Ramos (cell line): Measurements from ENCODE around the gene RBM27.
"Not testable (repeated sequence)": the region's sequence is repeated elsewhere in the genome, so short reads cannot be mapped to it uniquely, and the experiment has no call there.

Source experiments
- in situ Hi-C: fragments of 300-500 bp; cut with MboI; formaldehyde crosslinking; loops from one replicate; pipeline ENCODE4 v1.14.3; 2022; ENCODE audit warnings: low sequenced_read_pairs; ENCODE audit not compliant: unreplicated experiment

RBM27 gene

GRCh38 chr5:146203872-146204192 is 427 bp downstream of the RBM27 start:
- in situ Hi-C loops, result no loop called here

- in situ Hi-C loops, result no loop called here
These were observed 2.2 kb downstream of the RBM27 start for GRCh38 chr5:146205499-146206202.

- in situ Hi-C loops, result no loop called here
These were observed 2.9 kb downstream of the RBM27 start for GRCh38 chr5:146206257-146206656.

GRCh38 chr5:146208916-146209522 is 5.6 kb downstream of the RBM27 start:
- in situ Hi-C loops, result no loop called here

- in situ Hi-C loops, result no loop called here
These were observed 6.3 kb downstream of the RBM27 start for GRCh38 chr5:146209714-146210113.

- in situ Hi-C loops, result not testable (repeated sequence)
These were observed 7.4 kb downstream of the RBM27 start for GRCh38 chr5:146210810-146211209.

- in situ Hi-C loops, result no loop called here
These were observed 9.9 kb downstream of the RBM27 start for GRCh38 chr5:146213210-146213826.

GRCh38 chr5:146214881-146215280 is 11.5 kb downstream of the RBM27 start:
- in situ Hi-C loops, result not testable (repeated sequence)

GRCh38 chr5:146218168-146218567 is 14.8 kb downstream of the RBM27 start:
- in situ Hi-C loops, result no loop called here

- in situ Hi-C loops, result no loop called here
These were observed 15.8 kb downstream of the RBM27 start for GRCh38 chr5:146219243-146219642.

- in situ Hi-C loops, result no loop called here
These were observed 17.8 kb downstream of the RBM27 start for GRCh38 chr5:146221234-146221633.

GRCh38 chr5:146222005-146222404 is 18.6 kb downstream of the RBM27 start:
- in situ Hi-C loops, result no loop called here

GRCh38 chr5:146223179-146223578 is 19.8 kb downstream of the RBM27 start:
- in situ Hi-C loops, result no loop called here

- in situ Hi-C loops, result no loop called here
These were observed 25.8 kb downstream of the RBM27 start for GRCh38 chr5:146229222-146229621.

- in situ Hi-C loops, result no loop called here
These were observed 28.8 kb downstream of the RBM27 start for GRCh38 chr5:146232223-146232622.

GRCh38 chr5:146233441-146233840 is 30.0 kb downstream of the RBM27 start:
- in situ Hi-C loops, result no loop called here

- in situ Hi-C loops, result no loop called here
These were observed 35.6 kb downstream of the RBM27 start for GRCh38 chr5:146238973-146239372.

- in situ Hi-C loops, result no loop called here
These were observed 37.5 kb downstream of the RBM27 start for GRCh38 chr5:146240951-146241350.

- in situ Hi-C loops, result no loop called here
These were observed 39.8 kb downstream of the RBM27 start for GRCh38 chr5:146243247-146243646.

- in situ Hi-C loops, result no loop called here
These were observed 45.2 kb downstream of the RBM27 start for GRCh38 chr5:146248561-146248960.

- in situ Hi-C loops, result no loop called here
These were observed 46.4 kb downstream of the RBM27 start for GRCh38 chr5:146249801-146250200.
